GM18861 (cell line): ENCODE results near the gene CYB5B.
A peak's percentile ranks its signal among the peaks of the same experiment; 100 is the strongest.
"Not testable (repeated sequence)": the region's sequence is repeated elsewhere in the genome, so short reads cannot be mapped to it uniquely, and the experiment has no call there.

ENCODE experiments used
- ATAC-seq: cut with Tn5 transposase; IDR thresholded peaks from one replicate; pipeline ENCODE4 v1.9.1; 2021; ENCODE audit not compliant: unreplicated experiment

Gene CYB5B

GRCh38 chr16:69441030-69441429, 16.6 kb downstream of the CYB5B start:
- ATAC-seq, result not testable (repeated sequence)

DNA sequence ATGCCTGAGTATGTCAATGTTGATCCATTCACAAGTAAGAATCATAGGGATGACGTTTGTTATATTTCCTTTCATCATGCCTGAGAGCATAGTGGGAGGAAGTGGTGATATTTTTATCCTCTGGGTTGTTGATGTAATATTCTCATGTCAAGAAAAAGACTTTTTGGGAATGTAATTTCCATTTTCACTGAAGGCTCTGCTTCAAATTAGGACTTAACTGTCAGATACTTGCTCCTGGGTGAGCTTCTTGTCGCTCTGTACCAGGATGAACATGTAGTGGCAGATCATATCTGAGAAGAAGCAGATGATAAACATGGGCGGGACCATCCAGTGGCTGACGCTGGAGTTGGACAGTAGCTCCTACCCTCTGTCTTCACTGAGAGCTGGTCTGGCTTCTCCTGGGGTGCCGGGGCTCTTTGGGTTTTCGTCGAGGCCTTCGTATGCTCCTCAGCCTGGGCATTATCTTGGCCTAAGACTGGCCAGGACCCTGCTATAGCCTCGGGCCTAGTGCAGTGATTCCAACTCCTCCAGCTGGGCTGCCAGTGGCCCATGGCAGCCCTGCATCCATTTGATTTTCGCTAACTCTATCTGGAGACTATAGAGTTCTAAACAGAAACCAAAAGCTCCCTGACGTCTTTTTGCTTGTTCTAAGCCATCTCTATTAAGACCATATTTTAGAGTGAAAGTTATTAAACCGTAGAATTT, 19.7 kb downstream of the CYB5B start:
- no peak for ATAC-seq

GRCh38 chr16:69444873-69445517, 20.6 kb downstream of the CYB5B start:
- no peak for ATAC-seq

DNA sequence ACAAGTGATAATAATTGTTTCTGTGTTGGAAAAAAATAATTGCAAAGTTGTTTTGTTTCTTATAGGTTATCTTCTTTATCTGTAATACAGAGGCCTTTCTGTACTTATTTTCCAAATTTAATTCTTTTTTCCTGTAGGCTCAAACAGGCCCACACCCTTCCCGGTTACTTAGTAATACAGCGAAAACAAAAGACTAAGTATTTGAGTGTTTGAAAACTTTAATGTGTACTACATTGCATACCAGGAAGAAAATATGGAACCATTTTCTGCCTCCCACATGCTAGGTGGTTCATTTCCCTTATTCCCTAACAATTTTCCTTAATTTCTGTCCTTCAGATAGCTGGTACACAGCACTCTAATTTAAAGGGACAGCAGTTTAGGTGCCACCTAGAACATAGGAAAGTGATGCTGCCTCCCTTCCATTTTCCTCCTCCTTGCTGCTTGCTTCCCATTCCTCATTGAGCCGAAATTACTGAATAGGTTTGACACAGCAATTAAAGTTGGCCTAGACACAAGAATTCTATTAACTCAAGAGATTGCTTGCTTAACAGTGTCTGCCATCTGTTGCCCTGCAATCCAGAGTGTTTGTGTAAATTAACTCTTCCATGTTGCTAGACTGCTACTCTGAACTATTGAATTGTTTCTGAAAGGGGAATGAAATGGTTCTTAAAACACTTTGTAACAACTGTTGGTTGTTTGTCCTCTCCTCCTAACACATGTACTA, 24.2 kb downstream of the CYB5B start:
- no peak for ATAC-seq

DNA sequence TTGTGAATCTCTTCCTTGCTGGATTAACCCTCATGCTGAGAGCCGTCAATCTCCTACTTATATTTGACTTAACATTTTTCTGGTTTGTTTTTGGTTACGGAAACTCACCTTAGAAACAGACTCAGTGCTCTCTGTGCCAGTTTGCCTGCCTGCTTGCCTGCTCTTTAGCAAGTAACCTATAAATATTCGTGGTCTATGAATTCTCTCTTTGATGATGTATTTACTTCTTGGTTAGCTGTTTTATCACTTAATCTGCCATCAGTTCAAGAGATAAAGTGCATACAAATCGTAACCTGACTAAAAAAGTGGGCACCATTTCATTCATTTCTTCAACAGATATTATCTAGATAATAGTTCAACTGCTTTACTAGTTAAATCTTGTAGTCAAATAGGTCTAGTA, 26.7 kb downstream of the CYB5B start:
- ATAC-seq, result no peak

GRCh38 chr16:69453936-69454335, 29.5 kb downstream of the CYB5B start:
- no peak for ATAC-seq

DNA sequence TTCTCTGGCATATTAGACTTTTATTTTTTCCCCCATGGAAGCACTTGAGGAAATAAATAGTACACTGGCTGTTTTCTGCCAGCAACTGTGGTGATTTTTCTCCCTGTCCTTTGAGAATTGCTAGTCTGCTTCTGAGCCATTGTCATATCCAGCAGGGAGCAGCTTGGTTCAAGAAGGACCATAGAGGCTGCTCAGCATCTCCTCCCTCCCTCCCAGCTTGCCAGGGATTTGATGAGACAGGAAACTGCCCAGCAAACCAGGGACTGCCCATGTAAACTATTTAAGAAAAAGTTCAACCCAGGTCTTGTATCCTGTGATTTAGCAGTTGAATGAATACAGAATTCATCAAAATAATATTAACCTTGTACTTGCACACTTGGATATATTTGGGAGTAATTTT, 39.5 kb downstream of the CYB5B start:
- ATAC-seq, result no peak

- ATAC-seq, result peak; percentile 43
Observed at GRCh38 chr16:69465083-69465721, 40.8 kb downstream of the CYB5B start.

GRCh38 chr16:69465881-69466280, 41.5 kb downstream of the CYB5B start:
- no peak for ATAC-seq

DNA sequence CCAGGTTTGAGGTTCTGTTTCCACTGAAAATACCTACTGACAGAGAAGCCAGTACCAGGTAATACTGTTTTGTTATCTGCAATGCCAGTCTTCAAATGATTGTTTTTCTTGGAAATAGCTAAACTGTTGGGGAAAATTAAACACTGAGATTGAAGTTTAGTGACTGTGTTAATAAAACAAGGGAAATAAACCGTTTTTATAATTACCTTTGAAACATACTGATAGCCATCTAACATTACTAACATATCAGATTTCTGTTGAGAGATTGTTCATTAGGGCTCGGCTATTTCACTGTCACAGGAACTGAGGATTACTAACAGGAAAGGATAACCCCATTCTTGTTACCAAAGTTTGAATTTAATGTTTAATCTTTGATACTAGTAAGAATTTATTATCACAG, 42.1 kb downstream of the CYB5B start:
- no peak for ATAC-seq

DNA sequence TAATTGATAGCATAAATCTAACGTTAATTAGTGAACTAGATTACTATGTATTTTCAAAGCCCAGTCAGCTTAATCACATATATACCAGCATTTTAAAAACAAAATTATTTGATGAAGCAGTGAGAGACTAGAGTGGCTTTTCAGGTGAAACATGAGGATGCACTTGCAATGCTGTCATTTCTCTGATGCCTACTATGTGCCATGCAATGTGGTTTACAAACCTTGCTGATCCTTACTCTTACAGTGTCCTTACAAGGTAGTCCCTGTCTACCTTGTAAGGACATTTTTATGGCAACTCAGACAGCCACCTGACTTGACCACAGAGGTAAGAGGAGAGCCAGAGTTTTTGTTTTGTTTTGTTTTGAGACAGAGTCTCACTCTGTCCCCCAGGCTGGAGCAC, 42.7 kb downstream of the CYB5B start:
- ATAC-seq, result no peak

DNA sequence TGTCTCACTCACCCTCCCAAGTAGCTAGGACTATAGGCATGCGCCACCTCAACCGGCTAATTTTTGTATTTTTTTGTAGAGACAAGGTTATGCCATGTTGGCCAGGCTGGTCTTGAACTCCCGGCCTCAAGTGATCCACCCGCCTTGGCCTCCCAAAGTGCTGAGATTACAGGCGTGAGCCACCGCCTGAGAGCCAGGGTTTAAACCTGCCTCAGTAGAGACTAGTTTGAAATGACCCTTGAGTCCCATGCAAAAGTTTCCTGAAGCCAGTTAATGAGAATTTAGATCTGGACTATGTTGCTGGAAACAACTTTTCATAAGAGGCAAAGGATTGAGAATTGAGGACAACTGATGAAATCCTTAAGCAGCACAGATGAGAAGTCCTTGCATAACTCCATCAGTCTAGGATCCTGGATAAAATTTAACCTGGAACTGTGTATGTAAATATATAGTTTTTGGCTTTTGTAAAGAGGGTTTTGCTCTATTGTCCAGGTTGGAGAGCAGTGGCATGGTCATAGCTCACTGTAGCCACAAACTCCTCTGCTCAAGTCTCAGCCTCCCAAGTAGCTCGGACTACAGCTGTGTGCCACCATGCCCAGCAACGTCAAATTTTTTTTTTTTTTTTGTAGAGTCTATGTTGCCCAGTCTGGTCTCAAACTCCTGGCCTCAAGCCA, 43.2 kb downstream of the CYB5B start:
- ATAC-seq, result no peak

GRCh38 chr16:69469807-69470561, 45.6 kb downstream of the CYB5B start:
- peak; percentile 53 for ATAC-seq

GRCh38 chr16:69471121-69471520, 46.7 kb downstream of the CYB5B start:
- no peak for ATAC-seq

DNA sequence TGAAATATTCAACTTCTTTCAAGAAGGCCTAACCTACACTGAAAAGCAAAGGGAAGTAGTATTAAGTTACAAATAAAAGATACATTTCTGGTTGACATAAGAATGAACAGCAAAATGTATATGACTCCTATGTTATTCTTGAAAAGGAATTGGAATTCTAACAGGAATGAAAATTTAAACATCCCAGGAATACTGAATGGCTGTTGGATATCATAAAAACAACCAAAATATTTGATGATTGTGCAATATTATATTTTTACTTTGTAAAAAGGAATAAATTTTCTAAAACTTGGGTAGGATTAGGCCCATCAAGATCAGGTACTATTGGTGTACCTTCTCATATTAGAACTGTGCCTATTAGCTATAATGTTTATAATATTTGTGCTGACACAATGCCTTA, 50.0 kb downstream of the CYB5B start:
- no peak for ATAC-seq

GRCh38 chr16:69476920-69477443, 52.6 kb downstream of the CYB5B start:
- ATAC-seq, result no peak

- no peak for ATAC-seq
Observed at GRCh38 chr16:69477546-69477945, 53.1 kb downstream of the CYB5B start.

DNA sequence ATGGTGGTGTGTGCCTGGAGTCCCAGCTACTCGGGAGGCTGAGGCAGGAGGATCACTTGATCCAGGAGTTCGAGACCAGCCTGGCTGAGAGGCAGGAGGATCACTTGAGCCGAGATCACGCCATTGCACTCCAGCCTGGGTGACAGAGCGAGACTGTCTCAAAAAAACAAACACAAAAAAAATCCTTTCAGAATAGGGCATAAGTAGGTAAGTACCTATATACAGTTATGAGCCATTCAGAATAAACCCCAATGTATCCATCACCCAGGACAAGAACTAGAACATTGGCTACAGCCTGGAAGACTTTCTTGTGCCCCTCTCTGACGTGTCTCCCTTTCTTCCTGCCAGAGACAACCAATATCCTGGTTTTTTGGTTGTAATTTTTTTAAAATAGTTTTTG, 54.3 kb downstream of the CYB5B start:
- no peak for ATAC-seq

DNA sequence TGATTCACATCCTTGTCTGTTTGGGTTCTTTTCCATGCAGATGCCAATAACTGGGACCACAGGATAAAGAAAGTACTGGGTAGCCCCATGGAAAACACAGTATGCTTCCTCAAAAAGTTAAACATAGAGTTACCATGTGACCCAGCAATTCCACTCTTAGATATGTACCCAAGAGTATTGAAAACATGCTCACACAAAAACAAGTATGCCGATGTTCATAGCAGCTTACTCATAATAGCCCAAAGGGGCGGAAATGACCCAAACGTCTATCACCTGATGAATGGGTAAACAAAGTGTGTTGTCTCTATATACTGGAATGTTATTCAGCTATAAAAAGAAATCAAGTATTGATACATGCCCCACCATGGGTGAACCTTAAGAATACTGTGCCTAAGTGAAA, 55.4 kb downstream of the CYB5B start:
- ATAC-seq, result no peak

GRCh38 chr16:69481901-69482341, 57.5 kb downstream of the CYB5B start:
- no peak for ATAC-seq
